Ishikawa (cell line): ENCODE results near the gene AGFG2.

Source experiments
- CEBPB ChIP-seq: IDR thresholded peaks from 2 replicates; pipeline ENCODE4 v1.6.1; 2012
- CREB1 ChIP-seq: IDR thresholded peaks from 2 replicates; pipeline ENCODE4 v1.6.1; 2012; ENCODE audit warnings: low read depth
- EGR1 ChIP-seq: IDR thresholded peaks from 2 replicates; pipeline ENCODE4 v1.6.1; 2012
- EP300 ChIP-seq: IDR thresholded peaks from 2 replicates; pipeline ENCODE4 v1.6.1; 2012; ENCODE audit warnings: borderline replicate concordance
- FOXM1 ChIP-seq: IDR thresholded peaks from 2 replicates; pipeline ENCODE4 v1.6.1; 2012; ENCODE audit warnings: low read depth, borderline replicate concordance
- NFIC ChIP-seq: IDR thresholded peaks from 2 replicates; pipeline ENCODE4 v1.6.1; 2012
- RAD21 ChIP-seq: IDR thresholded peaks from 2 replicates; pipeline ENCODE4 v1.6.1; 2012; ENCODE audit warnings: low read depth
- TAF1 ChIP-seq: IDR thresholded peaks from 2 replicates; pipeline ENCODE4 v1.6.1; 2012; ENCODE audit warnings: low read depth, mild to moderate bottlenecking
- TCF12 ChIP-seq: IDR thresholded peaks from 2 replicates; pipeline ENCODE4 v1.6.1; 2012; ENCODE audit warnings: low read depth
- TEAD4 ChIP-seq: IDR thresholded peaks from 2 replicates; pipeline ENCODE4 v1.6.1; 2012
- YY1 ChIP-seq: IDR thresholded peaks from 2 replicates; pipeline ENCODE4 v1.6.1; 2012; ENCODE audit warnings: low read depth
- ZBTB7A ChIP-seq: IDR thresholded peaks from 2 replicates; pipeline ENCODE4 v1.6.1; 2012; ENCODE audit warnings: low read depth
- TF ChIP-seq, protein P1 (sequence below): IDR thresholded peaks from 2 replicates; pipeline ENCODE4 v1.6.1; 2012
- TF ChIP-seq, protein P2 (sequence below): IDR thresholded peaks from 2 replicates; pipeline ENCODE4 v1.6.1; 2012
- TF ChIP-seq, protein P3 (sequence below): IDR thresholded peaks from 2 replicates; pipeline ENCODE4 v1.6.1; 2012; ENCODE audit warnings: low read depth, mild to moderate bottlenecking

Gene AGFG2

DNA sequence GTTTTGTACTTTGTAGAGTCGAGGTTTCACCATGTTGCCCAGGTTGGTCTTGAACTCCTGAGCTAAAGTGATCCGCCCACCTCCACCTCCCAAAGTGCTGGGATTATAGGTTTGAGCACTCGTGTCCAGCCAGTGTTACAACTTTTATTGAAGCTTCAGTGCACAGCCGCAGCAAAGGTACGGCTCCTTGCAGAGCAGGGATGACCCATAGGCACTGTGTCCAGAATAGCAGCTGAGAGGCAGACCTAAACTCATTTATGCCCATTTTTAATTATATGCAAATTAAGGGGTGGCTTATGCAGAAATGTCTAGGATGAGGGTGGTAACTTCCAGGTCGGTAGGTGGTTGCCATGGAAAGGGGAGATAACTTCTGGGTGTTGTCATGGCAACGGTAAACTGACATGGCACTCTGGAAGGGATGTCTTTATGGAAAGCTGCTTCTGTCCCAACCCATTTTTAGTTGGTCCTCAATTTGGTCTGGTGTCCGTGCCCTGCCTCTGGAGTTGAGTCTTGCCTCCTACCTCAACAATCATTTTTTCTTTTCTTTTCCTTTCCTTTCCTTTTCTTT, 32.6 kb upstream of the AGFG2 start:
- TF ChIP-seq ZBTB7A (no peak), CEBPB (no peak), RAD21 (no peak), YY1 (no peak), TAF1 (no peak), TCF12 (no peak), TEAD4 (no peak), CREB1 (no peak), EGR1 (no peak), FOXM1 (no peak), NFIC (no peak)
- TF ChIP-seq, protein P1, sequence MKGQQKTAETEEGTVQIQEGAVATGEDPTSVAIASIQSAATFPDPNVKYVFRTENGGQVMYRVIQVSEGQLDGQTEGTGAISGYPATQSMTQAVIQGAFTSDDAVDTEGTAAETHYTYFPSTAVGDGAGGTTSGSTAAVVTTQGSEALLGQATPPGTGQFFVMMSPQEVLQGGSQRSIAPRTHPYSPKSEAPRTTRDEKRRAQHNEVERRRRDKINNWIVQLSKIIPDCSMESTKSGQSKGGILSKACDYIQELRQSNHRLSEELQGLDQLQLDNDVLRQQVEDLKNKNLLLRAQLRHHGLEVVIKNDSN = no peak
- TF ChIP-seq, protein P2, sequence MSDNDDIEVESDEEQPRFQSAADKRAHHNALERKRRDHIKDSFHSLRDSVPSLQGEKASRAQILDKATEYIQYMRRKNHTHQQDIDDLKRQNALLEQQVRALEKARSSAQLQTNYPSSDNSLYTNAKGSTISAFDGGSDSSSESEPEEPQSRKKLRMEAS = no peak
- TF ChIP-seq, protein P3, sequence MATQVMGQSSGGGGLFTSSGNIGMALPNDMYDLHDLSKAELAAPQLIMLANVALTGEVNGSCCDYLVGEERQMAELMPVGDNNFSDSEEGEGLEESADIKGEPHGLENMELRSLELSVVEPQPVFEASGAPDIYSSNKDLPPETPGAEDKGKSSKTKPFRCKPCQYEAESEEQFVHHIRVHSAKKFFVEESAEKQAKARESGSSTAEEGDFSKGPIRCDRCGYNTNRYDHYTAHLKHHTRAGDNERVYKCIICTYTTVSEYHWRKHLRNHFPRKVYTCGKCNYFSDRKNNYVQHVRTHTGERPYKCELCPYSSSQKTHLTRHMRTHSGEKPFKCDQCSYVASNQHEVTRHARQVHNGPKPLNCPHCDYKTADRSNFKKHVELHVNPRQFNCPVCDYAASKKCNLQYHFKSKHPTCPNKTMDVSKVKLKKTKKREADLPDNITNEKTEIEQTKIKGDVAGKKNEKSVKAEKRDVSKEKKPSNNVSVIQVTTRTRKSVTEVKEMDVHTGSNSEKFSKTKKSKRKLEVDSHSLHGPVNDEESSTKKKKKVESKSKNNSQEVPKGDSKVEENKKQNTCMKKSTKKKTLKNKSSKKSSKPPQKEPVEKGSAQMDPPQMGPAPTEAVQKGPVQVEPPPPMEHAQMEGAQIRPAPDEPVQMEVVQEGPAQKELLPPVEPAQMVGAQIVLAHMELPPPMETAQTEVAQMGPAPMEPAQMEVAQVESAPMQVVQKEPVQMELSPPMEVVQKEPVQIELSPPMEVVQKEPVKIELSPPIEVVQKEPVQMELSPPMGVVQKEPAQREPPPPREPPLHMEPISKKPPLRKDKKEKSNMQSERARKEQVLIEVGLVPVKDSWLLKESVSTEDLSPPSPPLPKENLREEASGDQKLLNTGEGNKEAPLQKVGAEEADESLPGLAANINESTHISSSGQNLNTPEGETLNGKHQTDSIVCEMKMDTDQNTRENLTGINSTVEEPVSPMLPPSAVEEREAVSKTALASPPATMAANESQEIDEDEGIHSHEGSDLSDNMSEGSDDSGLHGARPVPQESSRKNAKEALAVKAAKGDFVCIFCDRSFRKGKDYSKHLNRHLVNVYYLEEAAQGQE = no peak

DNA sequence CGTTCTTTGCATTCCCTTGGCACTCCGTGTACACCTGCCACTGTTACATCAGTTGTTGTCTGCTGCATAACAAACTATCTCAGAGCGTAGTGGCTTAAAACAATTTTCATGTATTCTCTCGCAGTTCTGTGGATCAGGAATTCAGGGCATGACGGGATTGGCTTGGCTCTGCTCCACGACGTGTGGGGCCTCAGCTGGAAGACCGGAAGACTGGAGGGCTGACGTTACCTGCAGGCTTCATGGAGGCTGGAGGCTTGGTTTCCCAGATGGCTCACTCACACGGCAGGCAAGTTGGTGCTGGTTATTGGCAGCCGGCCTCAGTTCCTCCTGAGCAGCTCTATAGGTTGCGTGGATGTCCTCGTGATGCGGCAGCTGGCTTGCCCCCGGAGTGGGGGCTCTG, 29.8 kb upstream of the AGFG2 start:
- TF ChIP-seq CEBPB = no peak
- TF ChIP-seq, protein P1 = no peak
- TF ChIP-seq EGR1 = no peak
- TF ChIP-seq RAD21 = no peak
- peak; percentile 54; the same call in 1 of the 2 replicates for TF ChIP-seq NFIC
- TF ChIP-seq TEAD4 = 0 out of 2 replicates have a peak, but pooled peaks have one; percentile 18
- no peak for TF ChIP-seq YY1
- no peak for TF ChIP-seq TAF1

DNA sequence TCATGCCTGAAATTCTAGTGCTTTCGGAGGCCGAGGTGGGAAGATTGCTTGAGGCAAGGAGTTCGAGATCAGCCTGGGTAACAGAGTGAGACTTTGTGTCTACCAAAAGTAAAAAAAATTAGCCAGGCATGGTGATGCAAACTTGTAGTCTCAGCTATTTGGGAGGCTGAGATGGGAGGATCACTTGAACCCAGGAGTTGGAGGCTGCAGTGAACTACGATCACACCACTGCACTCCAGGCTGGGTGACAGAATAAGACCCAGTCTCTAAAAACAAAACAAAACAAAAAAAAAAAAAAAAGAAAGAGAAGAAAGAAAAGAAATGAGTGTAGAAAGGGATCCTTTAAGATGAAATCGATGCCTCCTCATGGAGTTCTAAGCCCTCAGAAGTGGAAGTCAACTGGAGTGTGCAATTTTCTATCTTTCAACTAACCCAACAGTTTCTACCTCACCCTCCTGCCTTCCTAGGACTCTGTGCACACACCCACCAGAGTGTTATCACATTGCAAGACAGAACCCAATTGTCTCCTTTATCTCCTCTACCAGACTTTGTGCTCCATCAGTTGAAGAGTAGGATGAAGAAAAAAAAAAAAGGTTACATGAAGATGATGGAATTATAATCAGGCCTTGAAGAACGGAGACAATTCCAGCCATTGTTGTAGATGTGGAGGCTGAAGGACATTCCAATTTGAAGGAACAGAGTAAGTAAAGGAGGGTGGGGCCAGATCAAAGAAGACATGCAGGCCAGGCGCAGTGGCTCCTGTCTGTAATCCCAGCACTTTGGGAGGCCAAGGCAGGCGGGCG, 28.4 kb upstream of the AGFG2 start:
- no peak for TF ChIP-seq EP300
- TF ChIP-seq FOXM1 = no peak
- TF ChIP-seq, protein P2 = no peak
- TF ChIP-seq, protein P1 = no peak
- no peak for TF ChIP-seq CREB1
- no peak for TF ChIP-seq NFIC
- TF ChIP-seq, protein P3 = no peak
- TF ChIP-seq TEAD4 = no peak
- TF ChIP-seq TAF1 = no peak
- no peak for TF ChIP-seq RAD21
- no peak for TF ChIP-seq YY1
- TF ChIP-seq ZBTB7A = no peak
- no peak for TF ChIP-seq TCF12
- no peak for TF ChIP-seq EGR1
- TF ChIP-seq CEBPB = no peak

DNA sequence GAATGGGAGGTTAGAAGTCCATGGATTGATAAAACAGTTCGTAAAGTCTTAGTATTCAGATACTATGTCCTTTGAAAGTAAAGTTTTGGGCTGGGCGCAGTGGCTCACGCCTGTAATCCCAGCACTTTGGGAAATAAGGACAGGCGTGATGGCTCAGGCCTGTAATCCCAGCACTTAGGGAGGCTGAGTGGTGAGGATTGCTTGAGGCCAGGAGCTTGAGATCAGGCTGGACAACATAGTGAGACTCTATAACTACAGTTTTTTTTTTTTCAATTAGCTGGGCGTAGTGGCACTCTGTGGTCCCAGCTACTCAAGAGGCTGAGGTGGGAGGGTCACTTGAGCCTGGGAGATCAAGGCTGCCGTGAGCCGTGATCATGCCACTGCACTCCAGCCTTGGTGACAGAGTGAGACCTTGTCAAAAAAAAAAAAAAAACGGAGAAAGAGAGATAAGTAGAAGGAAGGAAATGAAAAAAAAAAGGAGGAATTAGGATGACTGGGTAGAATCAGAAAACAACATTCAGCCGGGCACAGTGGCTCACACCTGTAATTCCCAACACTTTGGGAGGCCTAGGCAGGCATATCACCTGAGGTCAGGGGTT, 25.7 kb upstream of the AGFG2 start:
- no peak for TF ChIP-seq YY1
- TF ChIP-seq, protein P2 = no peak
- TF ChIP-seq EGR1 = no peak
- no peak for TF ChIP-seq NFIC
- TF ChIP-seq EP300 = no peak
- TF ChIP-seq TAF1 = no peak
- no peak for TF ChIP-seq RAD21
- no peak for TF ChIP-seq TEAD4
